Naive thymus-derived CD4-positive, alpha-beta T cell (primary cell): ENCODE results near the gene HMGA1. TPM values are rescaled to one million over a fixed set of nuclear protein-coding genes. Genes with fewer than 3 reads are reported as not detected.

Experiments
- ATAC-seq: fragments of 150-1000 bp; cut with Tn5 transposase; 2 replicates; pipeline ENCODE4 v1.10.0; 2021; ENCODE audit warnings: mild to moderate bottlenecking, moderate library complexity
- CTCF ChIA-PET: fragments of 350-600 bp; sonication (Branson Sonifier 250); formaldehyde crosslinking; loops from one replicate; lab custom pipeline; 2021; ENCODE audit warnings: antibody characterized with exemption; lab: Charles Lee
- POLR2A ChIA-PET: fragments of 350-600 bp; sonication (Branson Sonifier 250); formaldehyde crosslinking; loops from one replicate; lab custom pipeline; 2021; ENCODE audit warnings: antibody characterized with exemption, inconsistent platforms; lab: Charles Lee
- DNase-seq, 9 donors: peaks; one replicate each; pipeline versions ENCODE4 v3.0.0 to v3.0.0-alpha.2; 2020 to 2022; ENCODE audit warnings: mixed read lengths in 1 of 9
- H3K27ac ChIP-seq: one replicate; pipeline ENCODE4 v1.7.0; 2013; ENCODE audit warnings: mild to moderate bottlenecking, low read depth, low read length, moderate library complexity
- H3K27me3 ChIP-seq, 2 donors: one replicate each; pipeline ENCODE4 v1.7.0; 2013; ENCODE audit warnings: low read length in 2 of 2, mild to moderate bottlenecking in 2 of 2, moderate library complexity in 2 of 2; ENCODE audit not compliant: control insufficient read depth in 2 of 2, insufficient read depth in 2 of 2
- H3K36me3 ChIP-seq, 3 experiments: 1 replicate in 2 of 3; 2 replicates in 1 of 3; pipeline ENCODE4 v1.7.0; 2013; ENCODE audit warnings: low read length in 3 of 3, mild to moderate bottlenecking in 3 of 3, moderate library complexity in 1 of 3; ENCODE audit not compliant: insufficient read depth in 3 of 3, control insufficient read depth in 2 of 3
- H3K4me1 ChIP-seq, 2 donors: one replicate each; pipeline ENCODE4 v1.7.0; 2013; ENCODE audit warnings: low read length in 2 of 2, mild to moderate bottlenecking in 2 of 2, moderate library complexity in 1 of 2; ENCODE audit not compliant: control insufficient read depth in 2 of 2, insufficient read depth in 2 of 2
- H3K4me3 ChIP-seq: 2 replicates; pipeline ENCODE4 v1.7.0; 2013; ENCODE audit warnings: mild to moderate bottlenecking, low read length
- H3K9me3 ChIP-seq, 3 experiments: 1 replicate in 2 of 3; 2 replicates in 1 of 3; pipeline ENCODE4 v1.7.0; 2013; ENCODE audit warnings: low read length in 3 of 3; ENCODE audit not compliant: control insufficient read depth in 2 of 3
- H3K27ac Mint-ChIP-seq, 9 donors: one replicate each; pipeline ENCODE4 v1.8.0; 2020 to 2022; ENCODE audit warnings: mixed read lengths in 9 of 9, mild to moderate bottlenecking in 8 of 9, moderate library complexity in 5 of 9, inconsistent platforms in 2 of 9
- H3K27me3 Mint-ChIP-seq, 5 donors: one replicate each; pipeline ENCODE4 v1.8.0; 2021 to 2022; ENCODE audit warnings: mixed read lengths in 5 of 5, mild to moderate bottlenecking in 1 of 5
- H3K36me3 Mint-ChIP-seq, 5 donors: one replicate each; pipeline ENCODE4 v1.8.0; 2020 to 2022; ENCODE audit warnings: mixed read lengths in 5 of 5, mild to moderate bottlenecking in 3 of 5, inconsistent platforms in 1 of 5
- H3K4me1 Mint-ChIP-seq, 7 donors: one replicate each; pipeline ENCODE4 v1.8.0; 2020 to 2022; ENCODE audit warnings: mixed read lengths in 7 of 7, mild to moderate bottlenecking in 3 of 7, inconsistent platforms in 1 of 7
- H3K4me3 Mint-ChIP-seq, 10 donors: one replicate each; pipeline ENCODE4 v1.8.0; 2020 to 2022; ENCODE audit warnings: mild to moderate bottlenecking in 10 of 10, mixed read lengths in 10 of 10, moderate library complexity in 6 of 10, inconsistent platforms in 2 of 10
- H3K9me3 Mint-ChIP-seq, 11 donors: one replicate each; pipeline ENCODE4 v1.8.0; 2020 to 2022; ENCODE audit warnings: mixed read lengths in 11 of 11, mild to moderate bottlenecking in 4 of 11, inconsistent platforms in 1 of 11, moderate library complexity in 1 of 11
- intact Hi-C, 2 donors: fragments of 100-400 bp; cut with micrococcal nuclease; formaldehyde crosslinking; loops; one replicate each; pipeline ENCODE4 v1.15.1; 2023
- polyA plus RNA-seq, 2 donors: library from polyadenylated mRNA; unstranded; fragments of 300-500 nt; fragmentation: Illumina TruSeq; gene quantifications; one replicate each; pipeline ENCODE4 v1.2.3, GENCODE V29; 2021
- total RNA-seq, 6 experiments: library from RNA in 5 of 6; stranded (reverse) in 5 of 6; gene quantifications; 1 replicate in 5 of 6; 2 replicates in 1 of 6; pipeline ENCODE4 v1.2.3 and lab custom pipeline; 2021 to 2026

The HMGA1 gene
- total and polyA plus RNA-seq, 7 experiments from 2014 or later = 35.7 to 180 (median 94.5) TPM

DNA sequence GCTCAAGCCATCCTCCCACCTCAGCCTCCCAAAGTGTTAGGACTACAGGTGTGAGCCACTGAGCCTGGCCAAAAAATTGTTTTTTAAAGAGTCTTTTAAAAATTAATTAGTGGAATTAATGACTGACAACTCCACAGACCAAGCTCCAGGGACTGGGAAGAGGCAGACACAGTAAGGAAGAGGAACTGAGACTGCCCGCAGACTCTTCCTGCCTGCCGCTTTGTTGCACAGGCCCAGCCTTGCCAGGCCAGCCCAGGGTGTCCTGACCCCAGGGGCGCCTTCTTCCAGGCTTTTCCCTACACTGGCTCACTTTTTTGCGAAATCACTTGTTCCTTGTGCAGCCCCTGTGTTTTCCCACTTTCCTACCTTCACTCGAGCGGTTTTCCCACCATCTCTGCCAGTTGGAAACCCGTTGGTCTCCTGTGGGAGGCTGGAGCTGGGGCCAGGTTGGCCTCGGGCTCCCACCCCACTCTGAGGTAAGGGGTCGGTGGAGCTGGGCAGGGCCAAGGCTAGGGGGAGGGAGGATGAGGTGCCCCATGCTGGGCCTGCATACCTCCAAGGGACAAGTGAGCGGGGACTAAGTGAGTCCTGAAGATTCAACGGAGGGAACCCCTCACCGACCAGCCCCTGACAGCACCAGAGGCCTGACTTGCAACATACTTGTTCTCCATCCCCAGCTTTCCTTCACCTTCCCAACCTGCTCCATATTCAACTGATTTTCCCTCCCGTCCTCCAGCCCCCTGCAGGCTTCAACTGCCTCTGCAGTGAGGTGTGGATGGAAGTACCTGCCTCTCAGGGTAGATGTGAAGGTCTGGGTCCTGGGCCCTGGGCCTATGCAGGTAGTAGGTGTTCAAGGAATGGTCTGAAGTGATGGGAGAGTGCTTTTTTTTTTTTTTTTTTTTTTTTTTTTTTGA, 35.6 kb downstream of the HMGA1 start:
- Mint-ChIP-seq H3K27me3 (no peaks in the 10 kb centered on the region), H3K27ac (no peak overlapping the region), H3K4me1 (peaks cover 0 to 12% (median 0%) of the 10 kb centered on the region in 7 donors), H3K4me3 (no peak overlapping the region), H3K36me3 (no peaks in the 10 kb centered on the region), H3K9me3 (no peaks in the 10 kb centered on the region)
- no peaks in the 10 kb centered on the region for H3K27me3 ChIP-seq
- DNase-seq (no peak), ATAC-seq (peak; percentile 70)
- no peak overlapping the region for H3K27ac ChIP-seq
- intact Hi-C loops = no loop called here
- H3K9me3 ChIP-seq = no peaks in the 10 kb centered on the region
- H3K36me3 ChIP-seq = no peaks in the 10 kb centered on the region
- ChIA-PET CTCF (no interaction called here), POLR2A (no interaction called here)
- no peak overlapping the region for H3K4me3 ChIP-seq
- H3K4me1 ChIP-seq = no peaks in the 10 kb centered on the region

DNA sequence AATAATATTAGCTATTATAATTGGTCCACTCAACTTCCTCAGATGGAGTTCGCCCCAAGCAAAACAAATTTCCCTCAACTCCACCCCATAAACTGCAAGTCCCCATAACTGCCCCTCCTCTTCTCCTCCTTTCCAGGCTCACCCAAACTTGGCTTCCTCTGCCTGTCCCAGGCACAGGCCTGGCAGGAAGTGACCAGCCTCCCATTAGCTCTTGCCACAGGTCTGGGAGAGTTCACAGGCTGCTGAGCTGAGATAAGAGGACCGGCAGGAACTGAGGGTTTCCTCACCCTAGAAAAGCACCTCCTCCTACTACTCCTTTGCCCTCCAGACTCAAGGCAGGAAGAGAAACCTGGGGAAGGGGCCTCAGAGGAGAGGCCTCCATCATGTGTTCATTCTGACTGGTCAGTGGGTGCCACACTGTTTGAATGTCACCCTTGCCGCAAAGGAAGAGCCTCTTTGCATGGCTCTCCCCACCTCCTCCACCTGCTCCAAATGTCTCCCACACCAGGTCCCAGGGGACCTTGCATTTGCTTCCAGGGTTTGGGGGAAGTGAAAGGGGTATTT, 36.7 kb downstream of the HMGA1 start:
- H3K27me3 ChIP-seq = no peaks in the 10 kb centered on the region
- H3K36me3 ChIP-seq = no peaks in the 10 kb centered on the region
- ChIA-PET CTCF (no interaction called here), POLR2A (no interaction called here)
- no peak overlapping the region for H3K27ac ChIP-seq
- peak; percentile 59 for ATAC-seq
- peaks cover 0 to 17% (median 0%) of the 10 kb centered on the region in 7 donors for H3K4me1 Mint-ChIP-seq
- DNase-seq = no peak
- no peak overlapping the region for H3K4me3 ChIP-seq
- peak overlapping the region in 1 of 9 donors; percentile 20 for H3K27ac Mint-ChIP-seq
- no peaks in the 10 kb centered on the region for H3K9me3 ChIP-seq
- no peaks in the 10 kb centered on the region for H3K9me3 Mint-ChIP-seq
- no peaks in the 10 kb centered on the region for H3K27me3 Mint-ChIP-seq
- H3K36me3 Mint-ChIP-seq = peaks cover 0 to 2% (median 0%) of the 10 kb centered on the region in 5 donors
- intact Hi-C loops = no loop called here
- no peaks in the 10 kb centered on the region for H3K4me1 ChIP-seq
- no peak overlapping the region for H3K4me3 Mint-ChIP-seq

DNA sequence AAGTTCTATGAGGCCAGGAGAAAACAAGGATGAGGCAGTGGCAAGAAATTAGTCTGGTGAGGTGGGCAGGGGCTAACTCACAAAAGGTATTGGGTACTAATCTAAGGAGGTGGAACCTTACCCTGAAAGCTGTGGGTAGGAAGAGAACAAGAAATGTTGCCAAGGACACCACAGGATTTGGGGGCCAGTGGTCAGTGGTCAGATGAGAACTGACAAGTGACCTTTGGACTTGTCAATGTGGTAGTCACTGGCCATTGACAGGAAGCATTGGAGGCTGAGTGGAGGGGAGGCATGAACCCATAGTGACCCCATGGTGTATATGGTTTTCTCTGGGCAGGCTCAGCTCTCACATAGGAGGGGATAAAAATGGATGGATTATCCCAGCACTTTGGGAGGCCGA, 37.5 kb downstream of the HMGA1 start:
- H3K27me3 Mint-ChIP-seq = no peaks in the 10 kb centered on the region
- Histone ChIP-seq H3K9me3 (no peaks in the 10 kb centered on the region), H3K27me3 (no peaks in the 10 kb centered on the region), H3K36me3 (no peaks in the 10 kb centered on the region), H3K27ac (no peak overlapping the region), H3K4me1 (no peaks in the 10 kb centered on the region), H3K4me3 (no peak overlapping the region)
- H3K27ac Mint-ChIP-seq = peak overlapping the region in 1 of 9 donors; percentile 22
- peaks cover 0 to 19% (median 3%) of the 10 kb centered on the region in 7 donors for H3K4me1 Mint-ChIP-seq
- POLR2A ChIA-PET = no interaction called here
- CTCF ChIA-PET = no interaction called here
- intact Hi-C loops = no loop called here
- no peaks in the 10 kb centered on the region for H3K9me3 Mint-ChIP-seq
- H3K36me3 Mint-ChIP-seq = peaks cover 0 to 3% (median under 1%) of the 10 kb centered on the region in 5 donors
- DNase-seq (no peak), ATAC-seq (no peak)
- H3K4me3 Mint-ChIP-seq = no peak overlapping the region

DNA sequence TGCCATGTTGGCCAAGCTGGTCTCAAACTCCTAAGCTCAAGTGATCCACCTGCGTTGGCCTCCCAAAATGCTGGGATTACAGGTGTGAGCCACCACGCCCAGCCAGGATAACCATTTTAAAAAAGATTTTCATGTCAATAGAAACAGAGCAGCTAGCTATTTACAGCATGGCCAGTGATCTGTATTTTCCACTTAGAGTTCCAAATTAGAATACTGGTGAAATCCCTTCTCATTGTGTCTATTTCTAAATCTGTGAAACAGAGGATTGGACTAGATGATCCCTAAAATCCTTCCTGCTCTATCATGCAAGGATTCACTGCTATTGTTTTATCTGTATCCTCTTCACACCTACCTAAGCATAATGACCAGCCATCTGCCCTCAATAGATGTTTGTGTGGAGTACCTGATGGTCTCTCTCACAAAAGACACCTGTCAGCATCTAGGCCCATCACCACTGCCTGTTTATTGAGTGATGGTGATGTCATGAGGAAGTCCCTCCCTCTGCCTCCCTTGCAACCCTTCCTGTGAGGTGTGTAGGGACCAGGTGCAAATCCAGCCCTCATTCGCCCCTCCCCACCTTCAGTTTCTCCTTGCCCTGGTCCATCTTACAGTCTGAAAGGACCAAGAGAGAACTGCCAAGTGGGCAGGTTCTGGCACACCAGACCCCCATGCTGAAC, 38.6 kb downstream of the HMGA1 start:
- POLR2A ChIA-PET = no interaction called here

DNA sequence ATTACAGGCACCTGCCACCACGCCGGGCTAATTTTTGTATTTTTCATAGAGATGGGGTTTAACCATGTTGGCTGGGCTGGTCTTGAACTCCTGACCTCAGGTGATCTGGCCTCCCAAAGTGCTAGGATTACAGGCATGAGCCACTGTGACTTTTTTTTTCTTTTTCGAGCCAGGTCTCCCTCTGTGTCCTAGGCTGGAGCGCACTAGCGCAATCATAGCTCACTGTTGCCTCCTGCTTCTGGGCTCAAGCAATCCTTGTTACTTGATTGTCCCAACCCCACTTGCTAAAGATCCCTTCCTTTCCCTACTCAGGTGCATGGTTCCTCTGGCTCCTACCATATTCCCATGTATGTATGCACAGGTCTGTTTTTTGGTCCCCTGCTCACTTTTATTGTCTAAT, 39.5 kb downstream of the HMGA1 start:
- peak overlapping the region in 4 of 9 donors; percentile 11 to 28 (median 14) for H3K27ac Mint-ChIP-seq

More for the DNA sequence above, 38.6 kb downstream of the HMGA1 start:
- no peak for DNase-seq
- peak overlapping the region in 2 of 9 donors; percentile 9 to 43 for H3K27ac Mint-ChIP-seq
- H3K9me3 ChIP-seq = no peaks in the 10 kb centered on the region
- no peaks in the 10 kb centered on the region for H3K27me3 ChIP-seq
- ATAC-seq = no peak
- no peaks in the 10 kb centered on the region for H3K9me3 Mint-ChIP-seq
- H3K4me1 ChIP-seq = no peaks in the 10 kb centered on the region
- H3K36me3 Mint-ChIP-seq = peaks cover 0 to 13% (median 7%) of the 10 kb centered on the region in 5 donors
- CTCF ChIA-PET = no interaction called here
- H3K27ac ChIP-seq = no peak overlapping the region
- no peaks in the 10 kb centered on the region for H3K36me3 ChIP-seq
- H3K4me1 Mint-ChIP-seq = peaks cover 0 to 25% (median 8%) of the 10 kb centered on the region in 7 donors
- intact Hi-C loops = no loop called here
- H3K4me3 Mint-ChIP-seq = no peak overlapping the region
- H3K27me3 Mint-ChIP-seq = no peaks in the 10 kb centered on the region
- H3K4me3 ChIP-seq = no peak overlapping the region

DNA sequence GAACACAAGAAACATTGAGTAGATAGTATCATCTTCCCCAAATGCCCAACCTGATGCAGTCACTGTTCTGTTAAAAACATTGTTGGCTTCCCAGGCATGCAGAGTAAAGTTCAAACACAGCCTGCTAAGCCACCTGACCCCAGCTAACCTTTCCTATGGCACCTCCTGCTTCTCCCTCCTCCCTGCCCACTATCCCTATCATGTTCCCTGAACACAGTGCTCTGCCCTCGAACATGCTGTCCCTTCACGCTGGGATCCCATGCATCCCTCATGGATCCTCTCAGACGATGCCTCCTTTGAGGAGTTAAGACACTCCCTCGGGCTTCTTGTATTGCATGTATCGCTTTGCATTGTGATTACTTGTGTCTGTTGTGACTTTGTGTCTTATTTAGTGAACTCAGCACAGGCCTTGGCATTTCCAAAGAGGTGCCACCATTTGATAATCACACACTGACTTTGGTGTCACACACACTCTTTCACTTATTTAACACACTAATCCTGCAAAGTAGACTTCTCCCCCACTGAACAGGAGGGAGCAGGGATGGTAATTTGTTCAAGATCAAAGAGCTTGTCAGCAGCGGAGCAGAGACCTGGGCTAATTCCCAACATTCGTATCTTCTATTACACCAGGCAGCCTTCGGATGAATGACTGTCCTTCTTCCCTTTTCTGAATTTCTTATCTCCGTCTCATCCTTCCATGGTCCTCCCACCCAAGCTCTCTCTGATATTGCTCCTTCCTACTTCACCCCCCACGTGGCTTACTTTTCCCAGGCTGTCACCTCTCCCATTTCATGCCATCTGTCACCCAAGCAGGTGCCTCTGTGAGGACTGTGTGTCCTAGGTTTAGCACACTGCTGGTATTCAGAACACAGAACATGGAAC, 40.4 kb downstream of the HMGA1 start:
- intact Hi-C loops = no loop called here
- H3K27me3 Mint-ChIP-seq = no peaks in the 10 kb centered on the region
- no peak for DNase-seq
- ChIA-PET CTCF (no interaction called here), POLR2A (no interaction called here)
- H3K9me3 Mint-ChIP-seq = no peaks in the 10 kb centered on the region
- no peak overlapping the region for H3K4me3 ChIP-seq
- H3K27ac ChIP-seq = no peak overlapping the region
- H3K9me3 ChIP-seq = no peaks in the 10 kb centered on the region
- H3K27ac Mint-ChIP-seq = peak overlapping the region in 1 of 9 donors; percentile 14
- ATAC-seq = no peak
- H3K36me3 Mint-ChIP-seq = peaks cover 0 to 21% (median 15%) of the 10 kb centered on the region in 5 donors
- peaks cover 0 to 2% (median 0%) of the 10 kb centered on the region in 3 experiments for H3K36me3 ChIP-seq
- H3K4me1 ChIP-seq = no peaks in the 10 kb centered on the region
- no peaks in the 10 kb centered on the region for H3K27me3 ChIP-seq
- peaks cover 0 to 25% (median 9%) of the 10 kb centered on the region in 7 donors for H3K4me1 Mint-ChIP-seq
- H3K4me3 Mint-ChIP-seq = no peak overlapping the region

More for the DNA sequence above, 39.5 kb downstream of the HMGA1 start:
- Mint-ChIP-seq H3K36me3 (peaks cover 0 to 18% (median 15%) of the 10 kb centered on the region in 5 donors), H3K4me1 (peaks cover 0 to 25% (median 8%) of the 10 kb centered on the region in 7 donors), H3K4me3 (no peak overlapping the region), H3K27me3 (no peaks in the 10 kb centered on the region), H3K9me3 (no peaks in the 10 kb centered on the region)
- ChIA-PET CTCF (no interaction called here), POLR2A (no interaction called here)
- intact Hi-C loops = no loop called here
- DNase-seq (no peak), ATAC-seq (no peak)
- Histone ChIP-seq H3K27me3 (no peaks in the 10 kb centered on the region), H3K4me3 (no peak overlapping the region), H3K36me3 (no peaks in the 10 kb centered on the region), H3K4me1 (no peaks in the 10 kb centered on the region), H3K9me3 (no peaks in the 10 kb centered on the region), H3K27ac (no peak overlapping the region)
